Heart left ventricle (tissue), 16 donors: ENCODE measurements around the gene EZH1. TPM values are rescaled to one million over a fixed set of nuclear protein-coding genes. Genes with fewer than 3 reads are reported as not detected.

Experiments used
- ATAC-seq, 4 donors: fragments of 200-7000 bp; cut with Tn5 transposase; one replicate each; pipeline ENCODE4 v1.9.1; 2020 to 2022; ENCODE audit warnings: moderate library complexity in 4 of 4, mild to moderate bottlenecking in 3 of 4, moderate number of reproducible peaks in 1 of 4
- DNase-seq, 5 donors: peaks; one replicate each; pipeline ENCODE4 v3.0.0-alpha.2; 2020
- H3K27ac ChIP-seq, 12 donors: fragments of 200-600 bp; sonication (generic) in 4 of 12; one replicate each; pipeline versions ENCODE4 v1.5.0 to v1.8.0; 2016 to 2022; ENCODE audit warnings: mild to moderate bottlenecking in 2 of 12
- H3K27me3 ChIP-seq, 9 donors: fragments of 200-600 bp; sonication (generic) in 2 of 9; one replicate each; pipeline versions ENCODE4 v1.5.1 to v1.8.0; 2016 to 2022; ENCODE audit warnings: mild to moderate bottlenecking in 3 of 9
- H3K36me3 ChIP-seq, 9 donors: fragments of 200-600 bp; sonication (generic) in 2 of 9; one replicate each; pipeline versions ENCODE4 v1.5.0 to v1.8.0; 2018 to 2022; ENCODE audit warnings: mild to moderate bottlenecking in 2 of 9
- H3K4me1 ChIP-seq, 12 donors: fragments of 200-600 bp; sonication (generic) in 4 of 12; one replicate each; pipeline versions ENCODE4 v1.5.0 to v1.8.0; 2016 to 2022; ENCODE audit warnings: mild to moderate bottlenecking in 3 of 12
- H3K4me3 ChIP-seq, 12 donors: fragments of 200-600 bp; sonication (generic) in 4 of 12; one replicate each; pipeline versions ENCODE4 v1.5.0 to v1.8.0; 2017 to 2022; ENCODE audit warnings: mild to moderate bottlenecking in 9 of 12, moderate library complexity in 4 of 12
- H3K9me3 ChIP-seq, 12 donors: fragments of 200-600 bp; sonication (generic) in 4 of 12; one replicate each; pipeline versions ENCODE4 v1.5.0 to v1.8.0; 2016 to 2022; ENCODE audit warnings: mild to moderate bottlenecking in 1 of 12
- POLR2A ChIP-seq, 2 donors: fragments of 450-650 bp; IDR thresholded peaks; one replicate each; pipeline ENCODE4 v1.6.1; 2017; ENCODE audit warnings: antibody characterized with exemption in 2 of 2, mild to moderate bottlenecking in 2 of 2, moderate library complexity in 2 of 2
- WGBS, 4 donors: extraction: QIAGEN DNeasy Blood & Tissue Kit in 2 of 4; methylation state at CpG; one replicate each; pipeline versions ENCODE4 v1.1.5 to v1.1.7; 2013 to 2018; 5-methylcytosine and 5-hydroxymethylcytosine counted together
- intact Hi-C, 10 donors: fragments of 100-400 bp; cut with DNase I; formaldehyde crosslinking; loops; one replicate each; pipeline versions ENCODE4 v1.11.1 to v1.14.2; 2022
- polyA plus RNA-seq, 2 donors: library from polyadenylated mRNA; stranded (reverse); fragments of 200-250 nt; gene quantifications; one replicate each; pipeline ENCODE4 v1.2.3, GENCODE V29; 2013
- total RNA-seq, 9 donors: library from RNA; depleted of rRNA in 2 of 9; stranded (reverse); fragments of >200 nt in 2 of 9; fragmentation: NEBNext Ultra II Directional in 3 of 9; extraction: Animal tissue kit (Norgen Biotek cat#: 25700) in 3 of 9; gene quantifications; one replicate each; pipeline versions ENCODE4 v1.1.0 to v1.2.4, GENCODE V29; 2016 to 2023
- TF ChIP-seq, protein P1 (sequence below), 12 donors: fragments of 200-600 bp; sonication (generic) in 4 of 12; IDR thresholded peaks; one replicate each; pipeline versions ENCODE4 v1.5.0 to v1.8.0; 2018 to 2022; ENCODE audit warnings: antibody characterized with exemption in 12 of 12, mild to moderate bottlenecking in 5 of 12
- donor health status: ischemic (EF 13 %, LVEDD 7.1; RV severe dilation, severe dysfunction).
- donor health status: healthy with polysubstance abuse.
- donor health status: DM: no; HTN: yes; CAD: no.
- donor health status: DM: no; HTN: no; CAD: no.
- donor health status: ischemic (EF 25% LVEDD 6.9; RV normal size, moderate dysfunction).
- donor health status: ischemic (EF 25% LVEDD 5.7; RV mildly dilated, moderate dysfunction).
- donor health status: healthy.
- donor health status: DM: yes; HTN: yes; CAD: no.
- donor health status: ischemic (EF 35%, LVEDD 5.7; RV mildly dilated, moderate dysfunction).
- donor health status: nonischemic (EF 11% LVEDD 7.7; RV severe dilation, severe dysfunction).
- donor health status: DM: yes; HTN: yes; CAD: no.
- donor health status: PGD.
- donor health status: ischemic (EF 29% LVEDD 5.4; RV normal size, mild dysfunction).
- donor health status: nonischemic (EF 23%, LVEDD 6.1; RV moderate dilation, normal function).

The EZH1 gene
- total and polyA plus RNA-seq, 11 donors: 18.8 to 50.2 (median 40.7) TPM

GRCh38 chr17:42670789-42671657 lies 73.8 kb downstream of the EZH1 start:
- no peak for ATAC-seq
- peak overlapping the region in 1 of 12 donors; percentile 38 for H3K4me3 ChIP-seq
- intact Hi-C loops: loop anchor here in 2 of 10 donors (5.0 to 10.0 kb wide), 2 partner anchors 54 to 56 kb away; no protein-coding TSS in a partner anchor
- no peaks in the 10 kb centered on the region for H3K9me3 ChIP-seq
- H3K36me3 ChIP-seq: peaks cover 0 to 77% (median 66%) of the 10 kb centered on the region in 9 donors
- peaks cover 0 to 52% (median 0%) of the 10 kb centered on the region in 9 donors for H3K27me3 ChIP-seq
- WGBS, 4 donors: 80 to 89% (median 88%) methylated on average over 50 of the region's 50 CpGs
- TF ChIP-seq POLR2A (IDR thresholded peaks at IDR 0.05): no peak
- TF ChIP-seq, protein P1, sequence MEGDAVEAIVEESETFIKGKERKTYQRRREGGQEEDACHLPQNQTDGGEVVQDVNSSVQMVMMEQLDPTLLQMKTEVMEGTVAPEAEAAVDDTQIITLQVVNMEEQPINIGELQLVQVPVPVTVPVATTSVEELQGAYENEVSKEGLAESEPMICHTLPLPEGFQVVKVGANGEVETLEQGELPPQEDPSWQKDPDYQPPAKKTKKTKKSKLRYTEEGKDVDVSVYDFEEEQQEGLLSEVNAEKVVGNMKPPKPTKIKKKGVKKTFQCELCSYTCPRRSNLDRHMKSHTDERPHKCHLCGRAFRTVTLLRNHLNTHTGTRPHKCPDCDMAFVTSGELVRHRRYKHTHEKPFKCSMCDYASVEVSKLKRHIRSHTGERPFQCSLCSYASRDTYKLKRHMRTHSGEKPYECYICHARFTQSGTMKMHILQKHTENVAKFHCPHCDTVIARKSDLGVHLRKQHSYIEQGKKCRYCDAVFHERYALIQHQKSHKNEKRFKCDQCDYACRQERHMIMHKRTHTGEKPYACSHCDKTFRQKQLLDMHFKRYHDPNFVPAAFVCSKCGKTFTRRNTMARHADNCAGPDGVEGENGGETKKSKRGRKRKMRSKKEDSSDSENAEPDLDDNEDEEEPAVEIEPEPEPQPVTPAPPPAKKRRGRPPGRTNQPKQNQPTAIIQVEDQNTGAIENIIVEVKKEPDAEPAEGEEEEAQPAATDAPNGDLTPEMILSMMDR (IDR thresholded peaks at IDR 0.05): no peak
- peak overlapping the region in 1 of 12 donors; percentile 5 for H3K27ac ChIP-seq
- DNase-seq: peak in 2 of 5 donors; percentile 21 to 63
- H3K4me1 ChIP-seq: peaks cover 0 to 70% (median 45%) of the 10 kb centered on the region in 12 donors

- Histone ChIP-seq H3K4me1 (peaks cover 0 to 63% (median 44%) of the 10 kb centered on the region in 12 donors), H3K4me3 (peak overlapping the region in 1 of 12 donors; percentile 38), H3K27ac (peak overlapping the region in 4 of 12 donors; percentile 15 to 85 (median 45)), H3K27me3 (peaks cover 0 to 44% (median 0%) of the 10 kb centered on the region in 9 donors), H3K9me3 (no peaks in the 10 kb centered on the region), H3K36me3 (peaks cover 0 to 85% (median 72%) of the 10 kb centered on the region in 9 donors)
- ATAC-seq (no peak), DNase-seq (peak in 1 of 5 donors; percentile 59)
- WGBS, 4 donors: 66 to 87% (median 79%) methylated on average over 71 to 87 of the region's 87 CpGs
- TF ChIP-seq, protein P1 (IDR thresholded peaks at IDR 0.05): no peak
- no peak for TF ChIP-seq POLR2A (IDR thresholded peaks at IDR 0.05)
- intact Hi-C loops: loop anchor here in 2 of 10 donors (5.0 to 10.0 kb wide), 2 partner anchors 53 to 55 kb away; no protein-coding TSS in a partner anchor
These were observed 74.7 kb downstream of the EZH1 start for GRCh38 chr17:42669977-42670788.

GRCh38 chr17:42669705-42669976 lies 75.2 kb downstream of the EZH1 start:
- no peak for DNase-seq
- intact Hi-C loops: no loop called here
- Histone ChIP-seq H3K27ac (peak overlapping the region in 9 of 12 donors; percentile 9 to 91 (median 74)), H3K9me3 (no peaks in the 10 kb centered on the region), H3K36me3 (peaks cover 0 to 91% (median 75%) of the 10 kb centered on the region in 9 donors), H3K4me3 (no peak overlapping the region), H3K4me1 (peaks cover 0 to 58% (median 40%) of the 10 kb centered on the region in 12 donors), H3K27me3 (peaks cover 0 to 43% (median 0%) of the 10 kb centered on the region in 9 donors)
- ATAC-seq: no peak
- TF ChIP-seq POLR2A (IDR thresholded peaks at IDR 0.05): no peak
- TF ChIP-seq, protein P1 (IDR thresholded peaks at IDR 0.05): no peak
- WGBS, 4 donors: 81 to 94% (median 86%) methylated on average over 11 to 12 of the region's 12 CpGs
